ENCODE measurements around the gene SBF2.

Gene SBF2

GRCh38 chr11:9899676-9900075 is 394.3 kb downstream of the SBF2 start:
- H4K8ac ChIP-seq (ENCODE audit: low read depth, low read length), result no peak overlapping the region
- no peak overlapping the region for H4K5ac ChIP-seq (ENCODE audit: low read length)
- no peaks in the 10 kb centered on the region for H3K36me3 ChIP-seq (ENCODE audit: control insufficient read depth, insufficient read depth, low read length)
- no peaks in the 10 kb centered on the region for H3K79me2 ChIP-seq (ENCODE audit: control insufficient read depth, insufficient read depth, low read length)
- H2AK5ac ChIP-seq (ENCODE audit: low read length), result no peak overlapping the region
- no peaks in the 10 kb centered on the region for H3K4me1 ChIP-seq (ENCODE audit: control insufficient read depth, low read depth, low read length)
- no peak overlapping the region for H3K4me2 ChIP-seq (ENCODE audit: low read length)
- no peak overlapping the region for H3K23ac ChIP-seq (ENCODE audit: low read length)
- H3K4me3 ChIP-seq (ENCODE audit: low read length), result no peak overlapping the region
- H2BK5ac ChIP-seq (ENCODE audit: low read length), result no peak overlapping the region
- no peak overlapping the region for H2BK120ac ChIP-seq (ENCODE audit: low read depth, low read length)
- H3K79me1 ChIP-seq (ENCODE audit: low read length), result no peaks in the 10 kb centered on the region
- H3K56ac ChIP-seq (ENCODE audit: low read length), result no peak overlapping the region
- H3K18ac ChIP-seq (ENCODE audit: low read length), result no peak overlapping the region
- H3K9ac ChIP-seq (ENCODE audit: low read length), result no peak overlapping the region
- no CpG with 5 or more reads among the region's 1 CpG for WGBS (ENCODE audit: extremely low coverage, insufficient coverage, low lambda C conversion rate)
- H3K27me3 ChIP-seq (ENCODE audit: insufficient read depth, low read length, poor library complexity), result no peaks in the 10 kb centered on the region
- DNase-seq, result no peak
- no peak overlapping the region for H2BK15ac ChIP-seq (replicated peaks; ENCODE audit: low read depth)
- H3K4ac ChIP-seq (ENCODE audit: low read depth, low read length), result no peak overlapping the region
- no peak overlapping the region for H3K27ac ChIP-seq (ENCODE audit: low read depth, low read length)

- H3K23ac ChIP-seq (ENCODE audit: low read length), result no peak overlapping the region
- no peak for DNase-seq
- H3K36me3 ChIP-seq (ENCODE audit: control insufficient read depth, insufficient read depth, low read length), result no peaks in the 10 kb centered on the region
- H2BK5ac ChIP-seq (ENCODE audit: low read length), result no peak overlapping the region
- H3K9ac ChIP-seq (ENCODE audit: low read length), result no peak overlapping the region
- H3K27ac ChIP-seq (ENCODE audit: low read depth, low read length), result no peak overlapping the region
- no peak overlapping the region for H2AK5ac ChIP-seq (ENCODE audit: low read length)
- no peak overlapping the region for H2BK15ac ChIP-seq (replicated peaks; ENCODE audit: low read depth)
- no peaks in the 10 kb centered on the region for H3K27me3 ChIP-seq (ENCODE audit: insufficient read depth, low read length, poor library complexity)
- no peak overlapping the region for H3K4me2 ChIP-seq (ENCODE audit: low read length)
- no peaks in the 10 kb centered on the region for H3K4me1 ChIP-seq (ENCODE audit: control insufficient read depth, low read depth, low read length)
- no peaks in the 10 kb centered on the region for H3K79me2 ChIP-seq (ENCODE audit: control insufficient read depth, insufficient read depth, low read length)
- no peak overlapping the region for H3K4ac ChIP-seq (ENCODE audit: low read depth, low read length)
- no peak overlapping the region for H4K8ac ChIP-seq (ENCODE audit: low read depth, low read length)
- H3K4me3 ChIP-seq (ENCODE audit: low read length), result no peak overlapping the region
- H3K18ac ChIP-seq (ENCODE audit: low read length), result peak overlapping the region; percentile 39
- H2BK120ac ChIP-seq (ENCODE audit: low read depth, low read length), result no peak overlapping the region
- H4K5ac ChIP-seq (ENCODE audit: low read length), result no peak overlapping the region
- no CpG with 5 or more reads among the region's 2 CpGs for WGBS (ENCODE audit: extremely low coverage, insufficient coverage, low lambda C conversion rate)
- no peak overlapping the region for H3K56ac ChIP-seq (ENCODE audit: low read length)
- H3K79me1 ChIP-seq (ENCODE audit: low read length), result no peaks in the 10 kb centered on the region
Observed at GRCh38 chr11:9896902-9897301, 397.1 kb downstream of the SBF2 start.

- Histone ChIP-seq H3K18ac (ENCODE audit: low read length) (no peak overlapping the region), H3K23ac (ENCODE audit: low read length) (no peak overlapping the region), H3K79me1 (ENCODE audit: low read length) (no peaks in the 10 kb centered on the region), H2BK15ac (replicated peaks; ENCODE audit: low read depth) (no peak overlapping the region), H4K8ac (ENCODE audit: low read depth, low read length) (no peak overlapping the region), H3K4me2 (ENCODE audit: low read length) (no peak overlapping the region), H3K79me2 (ENCODE audit: control insufficient read depth, insufficient read depth, low read length) (no peaks in the 10 kb centered on the region), H3K56ac (ENCODE audit: low read length) (no peak overlapping the region), H2AK5ac (ENCODE audit: low read length) (no peak overlapping the region), H3K9ac (ENCODE audit: low read length) (no peak overlapping the region), H3K4ac (ENCODE audit: low read depth, low read length) (no peak overlapping the region), H3K4me3 (ENCODE audit: low read length) (no peak overlapping the region), H2BK120ac (ENCODE audit: low read depth, low read length) (no peak overlapping the region), H4K5ac (ENCODE audit: low read length) (no peak overlapping the region), H3K4me1 (ENCODE audit: control insufficient read depth, low read depth, low read length) (no peaks in the 10 kb centered on the region), H3K36me3 (ENCODE audit: control insufficient read depth, insufficient read depth, low read length) (no peaks in the 10 kb centered on the region), H3K27ac (ENCODE audit: low read depth, low read length) (no peak overlapping the region), H2BK5ac (ENCODE audit: low read length) (no peak overlapping the region), H3K27me3 (ENCODE audit: insufficient read depth, low read length, poor library complexity) (no peaks in the 10 kb centered on the region)
- DNase-seq, result no peak
- no CpG with 5 or more reads among the region's 1 CpG for WGBS (ENCODE audit: extremely low coverage, insufficient coverage, low lambda C conversion rate)
Observed at GRCh38 chr11:9895006-9895405, 399.0 kb downstream of the SBF2 start.

- no CpG with 5 or more reads among the region's 2 CpGs for WGBS (ENCODE audit: extremely low coverage, insufficient coverage, low lambda C conversion rate)
- no peak overlapping the region for H2BK120ac ChIP-seq (ENCODE audit: low read depth, low read length)
- no peaks in the 10 kb centered on the region for H3K4me1 ChIP-seq (ENCODE audit: control insufficient read depth, low read depth, low read length)
- no peaks in the 10 kb centered on the region for H3K79me1 ChIP-seq (ENCODE audit: low read length)
- H3K4me2 ChIP-seq (ENCODE audit: low read length), result no peak overlapping the region
- H3K56ac ChIP-seq (ENCODE audit: low read length), result no peak overlapping the region
- peak; percentile 55 for DNase-seq
- H3K4ac ChIP-seq (ENCODE audit: low read depth, low read length), result no peak overlapping the region
- no peaks in the 10 kb centered on the region for H3K79me2 ChIP-seq (ENCODE audit: control insufficient read depth, insufficient read depth, low read length)
- no peaks in the 10 kb centered on the region for H3K27me3 ChIP-seq (ENCODE audit: insufficient read depth, low read length, poor library complexity)
- no peak overlapping the region for H3K4me3 ChIP-seq (ENCODE audit: low read length)
- H4K5ac ChIP-seq (ENCODE audit: low read length), result no peak overlapping the region
- no peak overlapping the region for H4K8ac ChIP-seq (ENCODE audit: low read depth, low read length)
- H2BK15ac ChIP-seq (replicated peaks; ENCODE audit: low read depth), result no peak overlapping the region
- no peak overlapping the region for H2AK5ac ChIP-seq (ENCODE audit: low read length)
- H3K9ac ChIP-seq (ENCODE audit: low read length), result no peak overlapping the region
- no peak overlapping the region for H3K27ac ChIP-seq (ENCODE audit: low read depth, low read length)
- no peak overlapping the region for H3K23ac ChIP-seq (ENCODE audit: low read length)
- H3K18ac ChIP-seq (ENCODE audit: low read length), result no peak overlapping the region
- no peaks in the 10 kb centered on the region for H3K36me3 ChIP-seq (ENCODE audit: control insufficient read depth, insufficient read depth, low read length)
- H2BK5ac ChIP-seq (ENCODE audit: low read length), result no peak overlapping the region
Observed at GRCh38 chr11:9893474-9893873, 400.5 kb downstream of the SBF2 start.

GRCh38 chr11:9888938-9889337 is 405.1 kb downstream of the SBF2 start:
- Histone ChIP-seq H3K79me2 (ENCODE audit: control insufficient read depth, insufficient read depth, low read length) (no peaks in the 10 kb centered on the region), H3K56ac (ENCODE audit: low read length) (no peak overlapping the region), H2BK15ac (replicated peaks; ENCODE audit: low read depth) (no peak overlapping the region), H3K4ac (ENCODE audit: low read depth, low read length) (no peak overlapping the region), H3K9ac (ENCODE audit: low read length) (no peak overlapping the region), H4K5ac (ENCODE audit: low read length) (no peak overlapping the region), H2BK5ac (ENCODE audit: low read length) (no peak overlapping the region), H3K4me3 (ENCODE audit: low read length) (no peak overlapping the region), H3K79me1 (ENCODE audit: low read length) (no peaks in the 10 kb centered on the region), H2AK5ac (ENCODE audit: low read length) (no peak overlapping the region), H3K18ac (ENCODE audit: low read length) (no peak overlapping the region), H3K23ac (ENCODE audit: low read length) (no peak overlapping the region), H3K27ac (ENCODE audit: low read depth, low read length) (no peak overlapping the region), H3K27me3 (ENCODE audit: insufficient read depth, low read length, poor library complexity) (no peaks in the 10 kb centered on the region), H3K36me3 (ENCODE audit: control insufficient read depth, insufficient read depth, low read length) (no peaks in the 10 kb centered on the region), H3K4me2 (ENCODE audit: low read length) (no peak overlapping the region), H4K8ac (ENCODE audit: low read depth, low read length) (no peak overlapping the region), H2BK120ac (ENCODE audit: low read depth, low read length) (no peak overlapping the region), H3K4me1 (ENCODE audit: control insufficient read depth, low read depth, low read length) (no peaks in the 10 kb centered on the region)
- no CpG with 5 or more reads among the region's 1 CpG for WGBS (ENCODE audit: extremely low coverage, insufficient coverage, low lambda C conversion rate)
- DNase-seq, result no peak

GRCh38 chr11:9887472-9887871 is 406.5 kb downstream of the SBF2 start:
- H4K5ac ChIP-seq (ENCODE audit: low read length), result no peak overlapping the region
- H3K4me1 ChIP-seq (ENCODE audit: control insufficient read depth, low read depth, low read length), result no peaks in the 10 kb centered on the region
- WGBS (ENCODE audit: extremely low coverage, insufficient coverage, low lambda C conversion rate), result no CpG with 5 or more reads among the region's 2 CpGs

More at GRCh38 chr11:9887472-9887871, 406.5 kb downstream of the SBF2 start:
- Histone ChIP-seq H3K4ac (ENCODE audit: low read depth, low read length) (no peak overlapping the region), H3K18ac (ENCODE audit: low read length) (no peak overlapping the region), H2BK120ac (ENCODE audit: low read depth, low read length) (no peak overlapping the region), H3K27me3 (ENCODE audit: insufficient read depth, low read length, poor library complexity) (no peaks in the 10 kb centered on the region), H3K36me3 (ENCODE audit: control insufficient read depth, insufficient read depth, low read length) (no peaks in the 10 kb centered on the region), H4K8ac (ENCODE audit: low read depth, low read length) (no peak overlapping the region), H3K27ac (ENCODE audit: low read depth, low read length) (no peak overlapping the region), H3K79me2 (ENCODE audit: control insufficient read depth, insufficient read depth, low read length) (no peaks in the 10 kb centered on the region), H3K9ac (ENCODE audit: low read length) (no peak overlapping the region), H2AK5ac (ENCODE audit: low read length) (no peak overlapping the region), H3K79me1 (ENCODE audit: low read length) (no peaks in the 10 kb centered on the region), H3K4me2 (ENCODE audit: low read length) (no peak overlapping the region), H3K4me3 (ENCODE audit: low read length) (no peak overlapping the region), H2BK5ac (ENCODE audit: low read length) (no peak overlapping the region), H2BK15ac (replicated peaks; ENCODE audit: low read depth) (no peak overlapping the region), H3K23ac (ENCODE audit: low read length) (no peak overlapping the region), H3K56ac (ENCODE audit: low read length) (no peak overlapping the region)
- DNase-seq, result no peak
